GM12864 (cell line): ENCODE results near the gene GPX1.
"Not testable (repeated sequence)": the region's sequence is repeated elsewhere in the genome, so short reads cannot be mapped to it uniquely, and the experiment has no call there.

ENCODE experiments used
- DNase-seq: peaks from one replicate; pipeline ENCODE4 v3.0.0-alpha.2; 2011; ENCODE audit warnings: low read depth
- H3K4me3 ChIP-seq: 2 replicates; pipeline ENCODE4 v1.5.1; 2011; ENCODE audit warnings: mild to moderate bottlenecking, low read depth, low read length, control low read depth
- TF ChIP-seq, protein P1 (sequence below): IDR thresholded peaks from 2 replicates; pipeline ENCODE4 v1.5.1; 2011; ENCODE audit warnings: low read depth, mild to moderate bottlenecking, moderate library complexity, low read length, control low read depth, inconsistent platforms; ENCODE audit errors: missing control alignments

The GPX1 gene

DNA sequence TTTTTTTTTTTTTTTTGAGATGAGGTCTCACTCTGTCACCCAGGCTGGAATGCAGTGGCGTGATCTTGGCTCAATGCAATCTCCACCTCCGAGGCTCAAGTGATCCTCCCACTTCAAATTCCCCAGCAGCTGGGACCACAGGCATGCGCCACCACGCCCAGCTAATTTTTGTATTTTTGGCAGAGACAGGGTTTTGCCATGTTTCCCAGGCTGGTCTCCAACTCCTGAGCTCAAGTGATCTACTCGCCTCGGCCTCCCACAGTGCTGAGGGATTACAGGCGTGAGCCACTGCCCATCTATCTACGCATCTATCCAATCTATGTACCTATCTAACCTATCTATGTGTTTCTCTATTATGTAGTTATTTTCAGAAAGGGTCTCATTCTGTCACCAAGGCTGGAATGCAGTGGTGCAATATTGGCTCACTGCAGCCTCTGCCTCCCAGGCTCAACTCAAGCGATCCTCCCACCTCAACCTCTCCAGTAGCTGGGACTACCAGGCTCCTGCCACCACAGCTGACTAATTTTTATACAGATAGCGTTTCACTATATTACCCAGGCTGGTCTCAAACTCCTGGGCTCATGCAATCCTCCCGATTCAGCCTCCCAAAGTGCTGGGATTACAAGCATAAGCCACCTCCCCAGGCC, 20.2 kb upstream of the GPX1 start:
- no peak overlapping the region for H3K4me3 ChIP-seq
- TF ChIP-seq, protein P1, sequence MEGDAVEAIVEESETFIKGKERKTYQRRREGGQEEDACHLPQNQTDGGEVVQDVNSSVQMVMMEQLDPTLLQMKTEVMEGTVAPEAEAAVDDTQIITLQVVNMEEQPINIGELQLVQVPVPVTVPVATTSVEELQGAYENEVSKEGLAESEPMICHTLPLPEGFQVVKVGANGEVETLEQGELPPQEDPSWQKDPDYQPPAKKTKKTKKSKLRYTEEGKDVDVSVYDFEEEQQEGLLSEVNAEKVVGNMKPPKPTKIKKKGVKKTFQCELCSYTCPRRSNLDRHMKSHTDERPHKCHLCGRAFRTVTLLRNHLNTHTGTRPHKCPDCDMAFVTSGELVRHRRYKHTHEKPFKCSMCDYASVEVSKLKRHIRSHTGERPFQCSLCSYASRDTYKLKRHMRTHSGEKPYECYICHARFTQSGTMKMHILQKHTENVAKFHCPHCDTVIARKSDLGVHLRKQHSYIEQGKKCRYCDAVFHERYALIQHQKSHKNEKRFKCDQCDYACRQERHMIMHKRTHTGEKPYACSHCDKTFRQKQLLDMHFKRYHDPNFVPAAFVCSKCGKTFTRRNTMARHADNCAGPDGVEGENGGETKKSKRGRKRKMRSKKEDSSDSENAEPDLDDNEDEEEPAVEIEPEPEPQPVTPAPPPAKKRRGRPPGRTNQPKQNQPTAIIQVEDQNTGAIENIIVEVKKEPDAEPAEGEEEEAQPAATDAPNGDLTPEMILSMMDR = no peak
- no peak for DNase-seq

DNA sequence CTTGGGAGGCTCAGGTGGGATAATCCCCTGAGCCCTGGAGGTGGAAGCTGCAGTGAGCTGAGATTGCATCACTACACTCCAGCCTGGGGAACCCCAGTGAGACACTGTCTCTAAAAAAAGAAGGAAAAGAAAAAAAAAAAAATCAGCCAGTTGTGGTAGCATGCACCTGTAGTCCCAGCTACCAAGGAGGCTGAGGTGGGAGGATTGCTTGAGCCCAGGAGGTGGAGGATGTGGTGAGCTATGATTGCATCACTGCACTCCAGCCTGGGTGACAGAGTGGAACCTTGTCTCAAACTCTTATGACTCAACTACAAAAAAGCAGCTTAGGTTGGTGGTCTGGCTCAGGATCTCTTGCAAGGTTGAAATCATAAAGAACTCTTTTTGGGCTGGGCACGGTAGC, 19.3 kb upstream of the GPX1 start:
- no peak overlapping the region for H3K4me3 ChIP-seq
- DNase-seq = peak; percentile 44
- TF ChIP-seq, protein P1 = no peak

DNA sequence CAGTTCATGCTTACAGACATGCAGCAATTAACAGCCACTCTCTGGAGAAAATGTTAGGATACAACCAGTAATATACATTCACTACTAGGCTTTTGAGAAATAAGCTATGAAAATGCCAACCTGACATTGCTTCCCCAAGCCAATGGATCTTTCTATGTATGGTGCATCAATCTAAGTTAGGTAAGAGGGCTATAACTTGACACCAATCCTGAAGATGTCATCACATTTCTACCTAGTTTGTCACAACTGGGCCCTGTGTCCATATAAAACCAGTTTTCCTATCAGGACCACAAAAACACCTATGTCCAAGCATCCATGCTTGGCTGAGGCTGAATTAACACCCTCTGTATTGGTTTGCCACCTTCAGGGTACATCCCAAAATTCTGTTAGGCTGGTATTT, 13.8 kb upstream of the GPX1 start:
- DNase-seq = no peak
- TF ChIP-seq, protein P1 = no peak
- no peak overlapping the region for H3K4me3 ChIP-seq

DNA sequence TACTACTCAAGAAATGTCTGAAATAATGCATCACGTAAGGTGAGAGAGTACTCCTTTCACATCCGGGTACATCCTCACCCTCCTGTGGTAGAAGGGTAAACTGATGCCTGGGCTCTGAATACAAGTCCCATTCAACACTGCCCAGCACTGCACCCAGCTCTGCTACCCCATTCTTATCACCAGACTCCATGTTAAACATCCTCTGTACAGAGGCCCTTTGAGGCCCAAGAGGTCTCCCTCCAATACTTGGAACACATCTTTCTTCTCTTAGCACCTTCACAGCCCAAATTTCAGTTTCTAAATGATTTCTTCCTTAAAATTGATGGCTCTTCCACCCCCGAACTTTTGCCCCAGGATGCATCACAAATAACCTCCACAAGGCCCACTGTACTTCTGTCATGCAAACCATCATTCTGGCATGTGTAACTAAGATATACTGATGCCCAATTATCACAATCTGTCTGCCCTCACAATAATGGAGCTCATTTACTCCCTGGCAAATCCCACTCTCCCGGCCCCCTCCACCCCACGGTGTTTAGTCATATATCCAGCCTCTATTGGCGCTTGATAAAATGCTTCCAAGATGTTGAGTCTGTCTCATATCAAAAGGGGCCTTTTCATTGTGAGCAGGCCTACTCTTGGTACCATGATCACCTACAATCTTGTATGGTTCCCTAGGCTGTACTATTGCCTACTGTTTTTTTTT, 12.6 kb upstream of the GPX1 start:
- no peak overlapping the region for H3K4me3 ChIP-seq
- DNase-seq = no peak
- TF ChIP-seq, protein P1 = no peak

DNA sequence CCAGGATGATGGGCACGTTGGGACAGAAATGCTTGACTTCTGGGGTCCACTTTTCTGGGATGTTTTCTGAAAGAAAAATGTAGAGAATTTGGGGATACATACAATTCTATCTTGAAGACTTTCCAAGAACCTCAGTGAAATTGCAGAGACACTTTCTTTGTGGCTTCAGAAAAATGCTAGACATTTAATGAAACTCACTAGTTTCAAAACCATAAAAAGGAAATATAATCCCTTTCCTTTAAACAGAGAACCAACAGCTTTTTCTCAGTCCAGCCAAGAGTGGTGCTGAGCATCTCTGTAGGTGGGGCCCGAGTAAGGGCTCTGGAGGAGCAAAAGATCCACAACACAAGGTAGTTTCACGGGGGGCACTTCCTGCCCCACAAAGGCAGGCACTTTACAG, 4.4 kb upstream of the GPX1 start:
- TF ChIP-seq, protein P1 = no peak
- no peak overlapping the region for H3K4me3 ChIP-seq
- DNase-seq = no peak

DNA sequence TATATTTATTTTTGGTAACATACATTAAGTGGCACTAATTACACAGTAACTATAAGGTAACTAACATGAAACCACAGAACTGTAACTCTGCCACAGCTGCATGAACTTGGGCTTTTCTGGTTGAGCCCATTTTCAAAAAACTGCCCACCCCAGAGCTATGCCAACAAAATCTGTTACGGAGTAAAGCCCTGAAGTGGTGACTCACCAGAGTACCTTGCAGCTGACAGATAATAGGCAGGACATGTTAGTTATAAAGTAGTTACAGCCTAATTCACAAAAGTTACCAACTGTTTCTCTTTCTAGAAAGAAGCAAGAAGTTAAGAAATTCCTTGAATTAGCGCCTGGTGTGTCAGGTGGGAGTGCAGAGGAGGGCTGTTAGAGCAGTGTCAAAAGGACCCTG, 1.5 kb upstream of the GPX1 start:
- H3K4me3 ChIP-seq = no peak overlapping the region
- DNase-seq = no peak
- TF ChIP-seq, protein P1 = no peak

DNA sequence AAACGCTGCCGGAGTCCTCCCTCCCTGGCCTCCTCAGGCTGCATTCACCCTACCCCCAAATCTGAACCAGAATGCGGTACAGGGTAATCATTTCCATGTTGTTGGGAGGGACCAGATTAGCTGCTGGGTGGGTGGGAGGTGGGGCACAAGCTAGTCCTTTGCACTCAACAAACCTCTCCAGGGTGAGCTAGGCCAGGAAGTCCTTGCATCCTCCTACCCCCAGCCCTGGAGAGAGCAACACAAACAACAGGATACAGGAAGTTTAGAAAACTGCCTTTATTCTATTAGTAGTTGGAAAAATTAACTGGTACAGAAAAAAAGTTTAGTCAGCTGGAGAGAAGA, 702 bp upstream of the GPX1 start:
- DNase-seq = no peak
- TF ChIP-seq, protein P1 = no peak
- H3K4me3 ChIP-seq = peak overlapping the region; percentile 95

DNA sequence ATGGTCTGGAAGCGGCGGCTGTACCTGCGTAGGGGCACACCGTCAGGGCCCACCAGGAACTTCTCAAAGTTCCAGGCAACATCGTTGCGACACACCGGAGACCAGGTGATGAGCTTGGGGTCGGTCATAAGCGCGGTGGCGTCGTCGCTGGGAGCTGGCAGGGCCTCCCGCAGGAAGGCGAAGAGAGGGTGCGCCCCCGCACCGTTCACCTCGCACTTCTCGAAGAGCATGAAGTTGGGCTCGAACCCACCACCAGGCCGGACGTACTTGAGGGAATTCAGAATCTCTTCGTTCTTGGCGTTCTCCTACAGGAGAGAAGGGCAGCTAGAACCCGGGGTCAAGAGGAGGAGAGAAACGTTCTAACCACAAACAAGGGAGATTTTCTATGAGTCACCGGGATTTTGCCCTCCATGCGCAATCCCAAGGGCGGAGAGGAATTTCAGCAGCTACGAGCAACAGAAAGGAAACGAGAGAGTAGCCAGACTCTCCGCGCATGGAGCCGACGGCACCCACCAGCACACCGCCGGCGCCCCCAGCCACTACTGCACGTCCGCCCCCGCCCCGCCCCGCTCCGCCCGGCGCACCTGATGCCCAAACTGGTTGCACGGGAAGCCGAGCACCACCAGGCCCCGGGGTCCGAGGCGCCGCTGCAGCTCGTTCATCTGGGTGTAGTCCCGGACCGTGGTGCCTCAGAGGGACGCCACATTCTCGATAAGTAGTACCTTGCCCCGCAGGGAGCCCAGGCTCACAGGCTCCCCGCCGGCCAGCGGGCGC, 523 bp downstream of the GPX1 start:
- not testable (repeated sequence) for DNase-seq
- H3K4me3 ChIP-seq = peak overlapping the region; percentile 95

DNA sequence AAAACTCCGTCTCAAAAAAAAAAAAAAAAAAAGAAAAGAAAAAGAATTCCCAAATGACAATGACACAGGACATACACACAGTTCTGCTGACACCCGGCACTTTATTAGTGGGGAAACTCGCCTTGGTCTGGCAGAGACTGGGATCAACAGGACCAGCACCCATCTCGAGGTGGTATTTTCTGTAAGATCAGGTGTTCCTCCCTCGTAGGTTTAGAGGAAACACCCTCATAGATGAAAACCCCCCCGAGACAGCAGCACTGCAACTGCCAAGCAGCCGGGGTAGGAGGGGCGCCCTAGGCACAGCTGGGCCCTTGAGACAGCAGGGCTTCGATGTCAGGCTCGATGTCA, 1.1 kb downstream of the GPX1 start:
- DNase-seq = not testable (repeated sequence)
- peak overlapping the region; percentile 95 for H3K4me3 ChIP-seq
